ENCODE data around the gene FGFRL1.

Gene FGFRL1

DNA sequence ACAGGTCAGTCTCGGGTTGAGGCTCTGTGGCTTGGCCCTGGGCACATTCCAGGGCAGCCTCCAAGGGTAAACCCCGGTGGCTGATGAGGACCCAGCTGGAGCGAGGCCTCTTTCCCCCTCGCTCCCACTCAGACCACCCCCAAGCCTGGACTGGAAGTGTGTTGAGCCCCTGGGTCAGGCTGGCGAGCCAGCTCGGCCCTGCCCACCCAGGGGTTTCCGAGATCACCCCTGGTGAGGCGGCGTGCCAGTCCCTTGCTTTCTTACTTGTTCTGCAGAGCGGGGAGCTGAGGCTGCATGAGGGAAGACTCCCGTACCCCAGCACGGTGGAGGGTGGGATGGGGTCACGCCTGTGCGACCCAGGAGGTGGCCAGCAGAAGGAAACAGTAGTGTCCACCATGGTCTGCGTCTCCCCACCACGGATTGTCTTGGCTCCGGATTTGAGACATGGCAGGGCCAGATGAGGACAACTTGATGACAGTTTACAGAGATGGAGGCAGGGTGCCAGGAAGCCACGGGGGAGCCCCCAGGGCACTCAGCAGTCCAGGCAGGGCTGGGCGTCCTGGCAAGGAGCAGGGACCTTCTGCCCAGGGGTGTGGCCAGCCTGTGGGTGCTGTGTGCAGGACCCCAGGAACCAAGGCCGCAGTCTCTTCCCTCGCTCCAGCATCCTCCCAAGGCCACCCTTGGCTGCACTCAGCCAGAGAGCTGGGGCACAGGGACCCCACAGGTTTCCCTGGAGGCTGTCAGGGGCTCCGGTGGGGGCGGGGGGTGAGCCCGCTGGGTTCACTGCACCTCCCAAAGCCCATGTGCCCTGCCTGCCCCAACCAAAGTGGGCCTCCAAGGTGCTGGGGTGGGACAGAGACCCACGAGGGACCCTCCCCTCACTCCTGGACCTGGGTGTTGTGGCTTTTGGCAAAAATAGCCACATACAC, 6.6 kb upstream of the FGFRL1 start:
- Histone ChIP-seq H3K79me2 (ENCODE audit: insufficient read depth, low read length) (no peaks in the 10 kb centered on the region), H3K9ac (ENCODE audit: low read length) (no peak overlapping the region), H3F3A (ENCODE audit: insufficient read depth, low read length) (no peaks in the 10 kb centered on the region), H4K20me1 (ENCODE audit: insufficient read depth, low read length) (no peaks in the 10 kb centered on the region), H3K36me3 (ENCODE audit: insufficient read depth, low read length) (no peaks in the 10 kb centered on the region), H3K27me3 (ENCODE audit: insufficient read depth, low read length) (no peaks in the 10 kb centered on the region), H3K4me3 (ENCODE audit: low read depth, low read length, poor library complexity, severe bottlenecking) (no peak overlapping the region), H3K4me2 (ENCODE audit: low read length) (no peak overlapping the region), H3K9me3 (ENCODE audit: low read length) (no peaks in the 10 kb centered on the region), H3K4me1 (ENCODE audit: insufficient read depth, low read length, severe bottlenecking) (peaks cover 7% of the 10 kb centered on the region), H2AFZ (ENCODE audit: low read length) (no peak overlapping the region), H3K9me2 (ENCODE audit: low read depth, low read length) (no peaks in the 10 kb centered on the region), H3K27ac (ENCODE audit: low read depth, low read length, poor library complexity, severe bottlenecking) (no peak overlapping the region)
- TF ChIP-seq CTCF (IDR thresholded peaks at IDR 0.05; ENCODE audit: low read length) (no peak), EZH2 (IDR thresholded peaks at IDR 0.05; ENCODE audit: borderline replicate concordance, low read length) (no peak)

- peaks cover 12% of the 10 kb centered on the region for H3K4me1 ChIP-seq (ENCODE audit: insufficient read depth, low read length, severe bottlenecking)
- no peaks in the 10 kb centered on the region for H3K36me3 ChIP-seq (ENCODE audit: insufficient read depth, low read length)
- no peak overlapping the region for H3K4me3 ChIP-seq (ENCODE audit: low read depth, low read length, poor library complexity, severe bottlenecking)
- TF ChIP-seq EZH2 (IDR thresholded peaks at IDR 0.05; ENCODE audit: borderline replicate concordance, low read length) (no peak), CTCF (IDR thresholded peaks at IDR 0.05; ENCODE audit: low read length) (no peak)
- no peaks in the 10 kb centered on the region for H3F3A ChIP-seq (ENCODE audit: insufficient read depth, low read length)
- H2AFZ ChIP-seq (ENCODE audit: low read length): no peak overlapping the region
- no peaks in the 10 kb centered on the region for H4K20me1 ChIP-seq (ENCODE audit: insufficient read depth, low read length)
- no peaks in the 10 kb centered on the region for H3K27me3 ChIP-seq (ENCODE audit: insufficient read depth, low read length)
- H3K27ac ChIP-seq (ENCODE audit: low read depth, low read length, poor library complexity, severe bottlenecking): no peak overlapping the region
- H3K79me2 ChIP-seq (ENCODE audit: insufficient read depth, low read length): no peaks in the 10 kb centered on the region
- H3K9ac ChIP-seq (ENCODE audit: low read length): no peak overlapping the region
- H3K4me2 ChIP-seq (ENCODE audit: low read length): no peak overlapping the region
- no peaks in the 10 kb centered on the region for H3K9me2 ChIP-seq (ENCODE audit: low read depth, low read length)
- no peaks in the 10 kb centered on the region for H3K9me3 ChIP-seq (ENCODE audit: low read length)
Measured at GRCh38 chr4:1006856-1007255, 4.6 kb upstream of the FGFRL1 start.

DNA sequence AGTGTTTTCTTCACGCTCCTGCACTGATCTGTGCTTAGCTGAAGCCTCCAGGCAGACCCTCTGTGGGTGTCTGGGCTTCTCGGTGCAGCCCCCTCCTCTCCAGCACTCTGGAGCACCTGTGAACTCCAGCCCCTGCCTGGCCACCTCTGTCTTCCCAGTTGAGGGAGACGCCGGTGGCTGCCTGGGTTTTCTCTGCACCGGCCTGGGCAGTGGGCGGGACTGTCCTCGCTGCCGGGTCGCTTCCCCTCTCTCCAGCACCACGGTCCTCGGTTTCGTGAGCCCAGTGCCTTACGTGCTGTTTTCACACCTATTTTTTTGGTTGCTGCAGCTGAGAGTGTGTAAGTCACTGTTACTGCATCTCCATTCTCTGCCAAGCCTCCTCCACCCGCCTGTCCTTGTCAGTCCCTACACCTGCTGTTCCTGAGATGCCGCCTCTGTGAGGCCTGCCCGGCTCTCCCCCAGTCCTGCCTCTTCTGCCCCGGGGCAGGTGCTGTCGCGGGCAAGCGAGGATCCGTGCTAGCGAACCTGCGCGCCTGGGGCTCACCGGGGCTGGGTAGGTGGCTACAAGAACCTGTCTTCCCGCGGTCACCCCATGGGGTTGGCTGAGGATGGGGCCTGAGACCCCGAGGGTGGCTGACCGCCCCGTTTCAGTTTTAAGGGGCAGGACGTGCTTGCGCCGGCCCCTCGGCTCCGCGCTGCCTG, 2.4 kb upstream of the FGFRL1 start:
- H3K79me2 ChIP-seq (ENCODE audit: insufficient read depth, low read length): no peaks in the 10 kb centered on the region
- H3K4me3 ChIP-seq (ENCODE audit: low read depth, low read length, poor library complexity, severe bottlenecking): peak overlapping the region; percentile 60
- H3K36me3 ChIP-seq (ENCODE audit: insufficient read depth, low read length): no peaks in the 10 kb centered on the region
- no peak overlapping the region for H3K27ac ChIP-seq (ENCODE audit: low read depth, low read length, poor library complexity, severe bottlenecking)
- peaks cover 12% of the 10 kb centered on the region for H3K4me1 ChIP-seq (ENCODE audit: insufficient read depth, low read length, severe bottlenecking)
- TF ChIP-seq EZH2 (IDR thresholded peaks at IDR 0.05; ENCODE audit: borderline replicate concordance, low read length) (no peak), CTCF (IDR thresholded peaks at IDR 0.05; ENCODE audit: low read length) (no peak)
- H4K20me1 ChIP-seq (ENCODE audit: insufficient read depth, low read length): no peaks in the 10 kb centered on the region
- no peaks in the 10 kb centered on the region for H3K9me2 ChIP-seq (ENCODE audit: low read depth, low read length)
- H3K9me3 ChIP-seq (ENCODE audit: low read length): no peaks in the 10 kb centered on the region
- peak overlapping the region; percentile 43; the same call in 1 of the 2 replicates for H3K9ac ChIP-seq (ENCODE audit: low read length)
- no peaks in the 10 kb centered on the region for H3F3A ChIP-seq (ENCODE audit: insufficient read depth, low read length)
- peak overlapping the region; percentile 72 for H3K4me2 ChIP-seq (ENCODE audit: low read length)
- H3K27me3 ChIP-seq (ENCODE audit: insufficient read depth, low read length): no peaks in the 10 kb centered on the region
- no peak overlapping the region for H2AFZ ChIP-seq (ENCODE audit: low read length)

Measured in OCI-LY1 (cell line).